SJCRH30 (cell line): ENCODE data around the gene KCNJ4. TPM values are rescaled to one million over a fixed set of nuclear protein-coding genes. Genes with fewer than 3 reads are reported as not detected.

Experiments
- DNase-seq, 2 experiments: peaks; one replicate each; pipeline ENCODE4 v3.0.0-alpha.2; 2015 to 2020
- H3K27ac ChIP-seq: fragments of 250-450 bp; sonication (Bioruptor Pico); 2 replicates; pipeline ENCODE4 v1.5.1; 2020; ENCODE audit warnings: mild to moderate bottlenecking, moderate library complexity
- H3K27me3 ChIP-seq: fragments of 250-450 bp; sonication (Bioruptor Pico); 2 replicates; pipeline ENCODE4 v1.5.1; 2020; ENCODE audit warnings: mild to moderate bottlenecking, moderate library complexity
- H3K36me3 ChIP-seq: fragments of 250-450 bp; sonication (Bioruptor Pico); 2 replicates; pipeline ENCODE4 v1.5.1; 2020; ENCODE audit warnings: mild to moderate bottlenecking, moderate library complexity
- H3K4me1 ChIP-seq: fragments of 250-450 bp; sonication (Bioruptor Pico); 2 replicates; pipeline ENCODE4 v1.5.1; 2020; ENCODE audit warnings: mild to moderate bottlenecking, moderate library complexity
- H3K4me3 ChIP-seq: fragments of 250-450 bp; sonication (Bioruptor Pico); 2 replicates; pipeline ENCODE4 v1.5.1; 2020; ENCODE audit warnings: mild to moderate bottlenecking, moderate library complexity
- H3K9me3 ChIP-seq: fragments of 250-450 bp; sonication (Bioruptor Pico); replicated peaks from 2 replicates; pipeline ENCODE4 v1.5.1; 2020; ENCODE audit warnings: mild to moderate bottlenecking, moderate library complexity
- total RNA-seq: library from RNA; depleted of rRNA; stranded (reverse); fragments of >200 nt; shearing (Covaris generic); gene quantifications from 2 replicates; pipeline ENCODE4 v1.2.3, GENCODE V29; 2014; rRNA removed

The KCNJ4 gene
- total RNA-seq = 0.04 and 0.25 TPM in 2 replicates

DNA sequence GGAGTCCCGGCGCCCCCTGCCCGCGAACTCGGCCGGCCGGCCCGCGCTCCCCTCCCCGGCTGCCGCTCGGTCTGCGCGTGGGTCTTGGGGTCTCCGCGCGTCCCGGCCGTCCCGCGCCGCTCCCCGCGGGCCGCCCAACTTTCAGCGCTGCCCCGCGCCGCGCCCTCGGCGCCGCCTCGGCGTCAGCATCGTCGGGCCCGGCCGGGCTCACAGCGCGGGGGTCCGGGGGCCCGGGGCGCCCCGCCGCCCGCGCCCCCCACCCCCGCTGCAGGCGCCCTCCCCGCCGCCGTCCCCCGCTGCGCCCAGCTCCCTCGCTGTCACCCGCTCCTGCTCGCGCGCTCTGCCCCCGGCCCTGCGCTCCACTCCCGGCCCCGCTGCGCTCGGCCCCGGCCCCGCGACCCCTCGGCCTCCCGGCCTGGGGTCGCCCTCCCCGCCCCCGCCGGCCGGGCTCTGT, at the start of gene KCNJ4:
TSS of gene KCNJ4 (minus strand) at position 124 of the 454 bp plus-strand sequence. CDS start 27,067 bp downstream, outside the sequence.
- H3K36me3 ChIP-seq = no peaks in the 10 kb centered on the region
- no peaks in the 10 kb centered on the region for H3K4me1 ChIP-seq
- peak within 1 kb of the TSS; percentile 65 for H3K4me3 ChIP-seq
- peaks cover 42% of the 10 kb centered on the region for H3K27me3 ChIP-seq
- H3K9me3 ChIP-seq = no peaks in the 10 kb centered on the region
- H3K27ac ChIP-seq = no peak within 1 kb of the TSS
- DNase-seq = no peak

DNA sequence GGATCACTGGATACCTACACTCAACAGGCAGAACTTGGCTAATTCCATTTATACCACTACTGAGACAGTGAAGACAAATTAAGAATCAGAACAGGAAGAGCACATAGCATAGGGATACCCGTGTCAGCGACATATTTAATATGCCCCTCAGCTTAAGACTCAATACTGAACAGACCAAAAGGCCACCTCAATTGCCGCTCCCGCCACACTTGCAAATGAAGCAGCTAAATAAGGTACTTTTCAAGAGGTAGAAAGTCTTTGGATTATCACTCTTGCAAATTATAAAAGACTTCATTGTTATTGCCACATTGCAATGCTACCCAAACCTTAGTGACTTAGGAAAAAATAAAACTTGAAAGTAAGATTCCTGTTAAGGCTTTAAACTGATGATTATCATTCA, 48.0 kb upstream of the KCNJ4 start:
- Histone ChIP-seq H3K9me3 (no peaks in the 10 kb centered on the region), H3K36me3 (peaks cover 67% of the 10 kb centered on the region), H3K4me3 (no peak overlapping the region), H3K27ac (no peak overlapping the region), H3K27me3 (no peaks in the 10 kb centered on the region), H3K4me1 (peaks cover 2% of the 10 kb centered on the region; the same call in 1 of the 2 replicates)
- no peak for DNase-seq

DNA sequence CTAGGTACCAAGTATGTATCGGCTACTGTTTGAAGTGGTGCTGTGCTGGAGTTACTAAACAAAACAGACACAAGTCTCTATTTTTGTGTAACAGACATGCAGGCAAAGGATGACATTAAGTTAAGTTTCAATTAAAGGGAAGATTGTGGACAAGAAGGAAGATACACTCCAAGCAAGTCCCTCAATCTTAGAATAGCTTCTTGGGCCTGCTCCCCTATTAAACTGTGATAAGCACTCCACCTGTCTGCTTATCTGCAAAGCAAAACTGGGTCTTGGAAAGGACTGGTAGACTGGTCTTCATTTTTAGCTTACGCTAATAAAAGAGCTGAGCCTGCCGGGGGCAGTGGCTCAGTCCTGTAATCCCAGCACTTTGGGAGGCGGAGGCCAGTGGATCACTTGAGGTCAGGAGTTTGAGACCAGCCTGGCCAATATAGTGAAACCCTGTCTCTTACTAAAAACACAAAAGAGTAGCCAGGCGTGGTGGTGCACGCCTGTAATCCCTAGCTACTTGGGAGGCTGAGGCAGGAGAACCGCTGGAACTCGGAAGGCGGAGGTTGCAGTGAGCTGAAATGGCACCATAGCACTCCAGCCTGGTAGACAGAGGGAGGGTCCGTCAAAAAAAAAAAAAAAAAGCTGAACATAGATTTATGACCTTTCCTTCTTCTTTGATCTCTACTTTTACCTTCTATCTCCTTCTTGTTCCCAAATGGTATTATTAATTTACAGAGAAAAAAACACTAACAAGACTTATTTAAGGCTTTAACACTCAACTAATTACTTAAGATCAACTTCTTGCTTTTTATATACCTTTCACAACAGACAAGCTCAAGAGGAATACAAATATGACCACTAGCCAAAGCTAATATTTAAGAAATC, 47.0 kb upstream of the KCNJ4 start:
- no peaks in the 10 kb centered on the region for H3K9me3 ChIP-seq
- no peak overlapping the region for H3K4me3 ChIP-seq
- peaks cover 75% of the 10 kb centered on the region for H3K36me3 ChIP-seq
- no peaks in the 10 kb centered on the region for H3K27me3 ChIP-seq
- peaks cover 2% of the 10 kb centered on the region; the same call in 1 of the 2 replicates for H3K4me1 ChIP-seq
- H3K27ac ChIP-seq = no peak overlapping the region
- DNase-seq = no peak

DNA sequence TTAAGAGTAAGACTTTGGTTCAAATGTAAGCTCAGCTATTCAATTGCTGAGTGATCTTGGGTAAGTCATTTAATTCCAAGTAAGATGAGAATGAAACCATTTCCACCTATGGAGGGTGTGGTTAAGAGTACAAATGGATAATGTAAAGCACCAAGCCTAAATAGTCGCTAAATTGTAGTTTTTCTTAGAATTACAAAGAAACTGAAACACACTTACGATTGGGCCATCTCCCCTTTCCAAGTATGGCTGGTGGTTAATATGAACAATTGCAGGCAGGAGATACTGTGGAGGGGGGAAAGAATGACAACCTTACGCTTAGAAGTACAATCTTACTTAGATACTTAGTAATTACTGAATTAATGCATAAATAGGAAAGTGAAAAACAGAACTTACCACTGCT, 42.9 kb upstream of the KCNJ4 start:
- Histone ChIP-seq H3K36me3 (peaks cover 90% of the 10 kb centered on the region), H3K4me3 (no peak overlapping the region), H3K4me1 (no peaks in the 10 kb centered on the region), H3K27me3 (no peaks in the 10 kb centered on the region), H3K9me3 (no peaks in the 10 kb centered on the region), H3K27ac (no peak overlapping the region)
- no peak for DNase-seq

DNA sequence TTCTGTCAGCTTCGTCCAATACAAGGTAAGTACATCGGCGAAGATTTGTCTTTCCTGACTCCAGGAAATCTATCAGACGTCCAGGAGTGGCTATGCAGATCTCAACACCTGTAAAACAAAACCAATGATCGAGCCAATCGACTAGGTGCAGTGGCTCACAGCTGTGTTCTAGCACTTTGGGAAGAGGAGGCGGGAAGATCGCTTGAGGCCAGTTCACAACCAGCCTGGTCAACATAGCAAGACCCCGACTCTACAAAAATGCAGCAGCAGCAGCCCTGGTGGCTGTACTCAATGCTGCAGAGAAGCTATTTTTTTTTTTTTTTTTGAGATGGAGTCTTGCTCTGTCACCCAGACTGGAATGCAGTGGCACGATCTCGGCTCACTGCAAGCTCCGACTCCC, 39.9 kb upstream of the KCNJ4 start:
- Histone ChIP-seq H3K36me3 (peaks cover 94% of the 10 kb centered on the region), H3K27ac (no peak overlapping the region), H3K4me3 (no peak overlapping the region), H3K4me1 (no peaks in the 10 kb centered on the region), H3K27me3 (no peaks in the 10 kb centered on the region), H3K9me3 (no peaks in the 10 kb centered on the region)
- DNase-seq = no peak

DNA sequence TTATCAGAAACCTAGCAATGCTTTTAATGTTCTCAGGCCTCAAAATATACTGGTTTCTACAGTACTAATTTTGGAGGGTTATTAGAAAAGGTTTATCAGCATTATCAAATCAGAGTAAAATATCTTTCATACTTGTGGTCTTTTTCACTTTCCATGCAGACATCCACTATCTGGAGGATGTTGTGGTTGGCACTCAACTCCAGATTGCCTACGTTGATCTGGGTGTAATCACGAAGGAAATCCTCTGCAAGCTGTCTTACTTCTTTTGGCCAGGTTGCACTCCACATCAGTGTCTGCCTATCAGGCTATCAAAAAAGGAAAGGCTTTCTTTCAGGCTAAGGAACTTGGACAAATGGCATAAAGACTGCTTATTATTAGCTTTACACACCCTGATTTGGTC, 39.5 kb upstream of the KCNJ4 start:
- no peaks in the 10 kb centered on the region for H3K9me3 ChIP-seq
- no peaks in the 10 kb centered on the region for H3K4me1 ChIP-seq
- H3K4me3 ChIP-seq = no peak overlapping the region
- no peak overlapping the region for H3K27ac ChIP-seq
- H3K27me3 ChIP-seq = no peaks in the 10 kb centered on the region
- DNase-seq = no peak
- peaks cover 94% of the 10 kb centered on the region for H3K36me3 ChIP-seq

DNA sequence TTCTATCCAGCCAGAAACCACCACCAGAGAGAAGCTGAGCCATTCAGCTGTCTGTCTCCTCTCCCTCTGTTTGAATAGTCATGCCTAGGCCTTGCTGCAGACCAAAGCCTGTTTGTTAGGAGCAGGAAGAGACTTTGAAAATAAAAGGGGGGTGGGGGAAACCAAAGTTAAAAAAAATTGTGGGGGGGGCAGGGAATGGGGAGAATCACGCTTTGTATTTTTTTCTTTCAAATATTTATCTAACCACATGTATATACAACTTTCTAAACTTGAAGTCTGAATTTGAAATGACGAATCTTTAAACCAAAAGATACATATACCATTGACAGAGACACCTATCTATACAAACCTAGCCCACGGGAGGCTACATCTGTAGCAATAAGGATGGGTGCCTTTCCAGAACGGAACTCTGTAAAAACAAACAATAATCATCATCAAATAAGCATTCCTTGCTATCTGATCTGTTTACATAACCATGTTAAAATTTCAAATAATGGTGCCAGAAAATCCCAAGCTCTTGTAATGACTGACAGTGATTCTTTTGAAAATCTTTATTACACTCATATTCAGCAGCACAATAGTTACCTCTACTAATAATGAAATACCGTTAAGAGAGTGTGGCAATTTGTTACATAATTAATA, 36.8 kb upstream of the KCNJ4 start:
- Histone ChIP-seq H3K27ac (no peak overlapping the region), H3K36me3 (peaks cover 95% of the 10 kb centered on the region)

DNA sequence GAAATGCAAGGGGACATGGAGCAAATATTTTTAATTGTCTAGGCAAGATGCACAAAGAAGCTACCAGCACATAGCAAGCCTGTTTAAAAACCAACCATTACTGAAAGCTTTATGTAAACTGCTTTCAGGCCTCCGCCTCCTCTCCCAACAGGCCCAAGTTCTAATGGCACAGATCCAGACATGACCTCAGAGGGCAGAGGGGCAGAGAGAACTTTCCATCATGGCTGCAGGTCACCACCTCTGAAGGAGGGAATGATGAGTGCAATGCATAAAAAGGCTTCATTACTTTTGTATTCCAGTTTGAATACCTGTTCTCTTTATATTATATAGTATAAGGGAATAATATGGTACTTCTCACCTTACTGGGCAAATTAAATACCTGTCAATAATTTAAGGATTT, 35.9 kb upstream of the KCNJ4 start:
- Histone ChIP-seq H3K4me1 (no peaks in the 10 kb centered on the region), H3K27ac (no peak overlapping the region), H3K36me3 (peaks cover 95% of the 10 kb centered on the region), H3K9me3 (no peaks in the 10 kb centered on the region), H3K4me3 (no peak overlapping the region), H3K27me3 (no peaks in the 10 kb centered on the region)
- DNase-seq = peak in 1 of 2 experiments; percentile 17

More for the DNA sequence above, 36.8 kb upstream of the KCNJ4 start:
- Histone ChIP-seq H3K4me1 (no peaks in the 10 kb centered on the region), H3K27me3 (no peaks in the 10 kb centered on the region), H3K9me3 (no peaks in the 10 kb centered on the region), H3K4me3 (no peak overlapping the region)
- no peak for DNase-seq

DNA sequence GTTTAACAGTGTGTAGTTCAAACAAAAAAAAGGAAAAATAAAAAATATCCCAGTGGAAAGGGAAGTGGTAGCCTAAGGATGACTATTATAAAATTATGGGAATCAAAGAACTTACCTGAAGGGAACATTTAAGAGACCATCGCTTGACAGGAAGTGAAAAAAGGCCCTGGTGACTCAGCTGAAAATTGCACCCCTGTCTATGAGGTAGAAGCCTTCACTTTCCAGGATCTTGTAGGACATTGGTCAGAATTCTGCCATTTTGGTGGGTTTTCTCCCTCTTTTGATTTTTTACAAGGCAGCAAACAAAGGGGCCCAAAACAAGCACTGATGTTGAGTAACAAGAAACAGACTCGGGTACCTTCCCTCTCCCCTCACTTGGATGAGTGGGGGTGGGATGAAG, 35.5 kb upstream of the KCNJ4 start:
- Histone ChIP-seq H3K27ac (no peak overlapping the region), H3K9me3 (no peaks in the 10 kb centered on the region), H3K27me3 (no peaks in the 10 kb centered on the region), H3K4me3 (no peak overlapping the region), H3K4me1 (no peaks in the 10 kb centered on the region), H3K36me3 (peaks cover 93% of the 10 kb centered on the region)
- no peak for DNase-seq

DNA sequence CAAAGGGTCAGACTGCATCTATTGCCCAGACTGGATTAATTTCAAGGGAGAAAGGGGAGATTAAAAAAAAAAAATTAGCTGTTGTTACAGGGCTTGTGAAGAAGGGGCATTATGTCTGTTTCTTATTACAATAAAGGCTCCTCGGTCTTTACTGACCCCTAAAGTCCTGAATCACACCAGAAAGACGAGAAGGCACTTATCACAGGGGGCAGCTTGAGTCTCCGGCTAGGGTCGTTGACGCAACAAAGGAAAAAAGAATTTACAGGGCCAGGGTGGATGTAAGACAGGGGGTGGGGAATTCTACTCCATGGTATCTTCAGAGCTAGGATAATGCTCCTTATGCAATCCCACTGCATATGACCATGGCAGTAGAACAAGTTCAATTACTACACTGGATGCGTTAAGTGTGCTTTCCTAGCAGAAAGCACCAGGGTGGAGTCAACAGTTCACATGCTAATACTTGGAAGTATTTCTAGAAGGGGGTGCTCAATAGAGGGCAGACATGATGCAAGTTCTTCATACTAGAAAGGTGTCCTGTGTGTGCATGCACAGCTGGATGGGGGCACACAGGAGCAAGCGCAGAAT, 34.7 kb upstream of the KCNJ4 start:
- Histone ChIP-seq H3K4me1 (no peaks in the 10 kb centered on the region), H3K27ac (no peak overlapping the region), H3K36me3 (peaks cover 93% of the 10 kb centered on the region), H3K27me3 (no peaks in the 10 kb centered on the region), H3K9me3 (no peaks in the 10 kb centered on the region), H3K4me3 (no peak overlapping the region)
- DNase-seq = no peak

DNA sequence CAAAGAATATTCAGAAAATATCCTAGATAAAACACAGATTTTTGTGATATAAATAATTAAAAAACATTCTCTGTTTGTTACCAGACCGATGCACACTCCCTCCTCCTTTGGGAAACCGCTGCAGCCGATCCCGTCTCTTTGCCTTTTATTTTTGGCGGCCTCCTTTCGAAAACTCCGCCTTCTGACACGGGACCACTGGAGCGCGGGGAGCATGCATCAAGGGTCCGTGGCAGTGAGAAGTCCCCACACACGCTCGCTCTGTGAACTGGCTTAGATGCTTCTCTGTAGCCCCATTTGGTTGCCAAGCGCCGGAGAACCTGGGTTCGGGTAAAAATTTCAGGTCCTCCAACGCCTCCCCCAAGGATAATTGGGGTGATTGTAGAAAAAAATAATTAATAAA, 34.1 kb upstream of the KCNJ4 start:
- DNase-seq = no peak
- Histone ChIP-seq H3K27ac (no peak overlapping the region), H3K27me3 (no peaks in the 10 kb centered on the region), H3K4me3 (no peak overlapping the region), H3K4me1 (no peaks in the 10 kb centered on the region), H3K9me3 (no peaks in the 10 kb centered on the region), H3K36me3 (peaks cover 93% of the 10 kb centered on the region)

DNA sequence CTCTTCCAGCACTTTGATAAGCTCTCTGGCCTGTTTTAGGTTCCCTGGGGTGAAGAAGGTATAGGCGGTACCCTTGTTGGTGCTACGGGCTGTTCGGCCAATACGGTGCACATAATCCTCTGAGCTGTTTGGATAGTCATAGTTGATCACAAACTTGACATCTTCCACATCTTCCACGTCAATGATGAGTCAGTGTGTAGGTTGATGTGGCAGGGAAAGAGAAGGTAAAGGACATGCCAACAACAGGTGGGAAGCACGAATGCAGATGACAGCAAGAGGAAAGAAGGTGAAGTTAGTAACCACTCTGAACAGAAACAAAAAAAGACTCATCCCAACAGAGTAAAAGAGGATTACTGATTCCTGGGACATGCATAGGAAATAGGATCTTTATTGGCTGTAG, 32.9 kb upstream of the KCNJ4 start:
- no peak for DNase-seq
- H3K4me1 ChIP-seq = no peaks in the 10 kb centered on the region
- no peaks in the 10 kb centered on the region for H3K27me3 ChIP-seq
- H3K27ac ChIP-seq = no peak overlapping the region
- H3K9me3 ChIP-seq = no peaks in the 10 kb centered on the region
- H3K4me3 ChIP-seq = no peak overlapping the region
- peaks cover 95% of the 10 kb centered on the region for H3K36me3 ChIP-seq

DNA sequence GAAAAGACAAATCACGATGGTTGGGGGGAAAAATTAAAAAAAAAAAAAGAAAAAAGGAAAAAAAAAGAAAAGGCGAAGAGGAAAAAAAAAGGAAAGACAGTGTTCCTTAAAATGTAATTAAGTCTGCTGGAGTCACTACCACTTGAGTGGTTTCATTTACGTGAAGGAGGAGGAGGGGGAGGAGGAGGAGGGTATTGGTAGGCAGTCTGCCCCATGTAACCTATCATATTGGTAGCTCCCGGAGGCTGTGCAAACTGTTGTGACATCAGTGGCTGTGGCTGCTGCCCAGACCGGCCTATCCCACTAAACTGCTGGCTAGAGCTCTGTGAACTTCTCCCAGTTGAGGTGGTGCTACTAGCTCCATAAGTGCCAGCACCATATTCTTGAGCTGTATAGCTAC, 30.8 kb upstream of the KCNJ4 start:
- no peaks in the 10 kb centered on the region for H3K27me3 ChIP-seq
- no peaks in the 10 kb centered on the region for H3K9me3 ChIP-seq
- no peak overlapping the region for H3K27ac ChIP-seq
- H3K36me3 ChIP-seq = peaks cover 95% of the 10 kb centered on the region
- DNase-seq = no peak
- H3K4me3 ChIP-seq = no peak overlapping the region
- H3K4me1 ChIP-seq = no peaks in the 10 kb centered on the region

DNA sequence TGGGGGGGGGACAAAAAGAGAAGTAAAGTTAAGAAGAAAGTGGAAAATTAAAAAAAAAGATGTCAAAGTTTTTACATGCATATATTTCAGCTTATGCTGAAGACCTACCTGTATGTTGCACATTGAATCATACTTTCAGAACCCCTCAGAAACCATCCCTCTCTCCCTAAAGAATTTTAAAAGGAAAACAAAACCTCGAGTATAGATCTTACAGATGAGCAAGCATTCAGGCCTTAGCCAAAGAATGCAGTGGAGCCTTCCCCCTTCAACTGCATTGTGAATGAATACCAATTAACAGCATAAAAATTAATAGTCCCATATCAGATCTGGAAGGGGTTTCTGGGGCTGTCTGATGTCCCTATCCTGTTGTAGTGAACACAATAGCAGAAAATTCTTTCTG, 29.2 kb upstream of the KCNJ4 start:
- Histone ChIP-seq H3K36me3 (peaks cover 81% of the 10 kb centered on the region), H3K4me3 (no peak overlapping the region), H3K4me1 (no peaks in the 10 kb centered on the region), H3K27me3 (no peaks in the 10 kb centered on the region), H3K9me3 (no peaks in the 10 kb centered on the region), H3K27ac (no peak overlapping the region)
- DNase-seq = no peak

DNA sequence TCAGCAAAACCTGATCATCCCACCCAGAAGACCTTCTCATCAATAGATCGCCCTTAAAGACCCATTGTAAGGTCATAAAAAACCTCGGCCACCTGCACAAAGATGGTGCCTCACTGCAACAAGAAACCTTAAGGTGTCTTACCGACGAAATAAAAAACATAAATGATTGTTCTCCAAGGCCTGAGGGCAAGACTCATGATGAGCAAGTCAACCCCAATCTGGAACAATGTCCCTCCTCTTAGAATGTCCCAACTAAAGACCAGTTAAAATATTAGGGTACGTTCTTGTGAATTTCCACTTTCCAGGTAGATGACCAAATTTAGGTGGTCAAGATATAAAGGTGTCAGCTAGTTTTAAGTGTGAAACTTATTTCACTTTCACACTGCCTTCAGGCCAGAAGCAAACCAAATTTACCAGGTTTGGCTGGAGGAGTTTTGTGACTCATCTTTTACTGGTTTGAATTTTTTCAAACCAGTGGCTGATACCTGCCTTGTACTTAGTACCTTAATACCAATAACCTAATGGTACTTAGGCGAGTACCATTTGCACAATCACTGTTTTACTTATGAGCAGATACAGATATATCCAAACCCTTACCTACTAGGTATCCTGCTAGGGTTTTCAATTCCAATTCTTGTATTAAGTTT, 27.8 kb upstream of the KCNJ4 start:
- no peaks in the 10 kb centered on the region for H3K27me3 ChIP-seq
- no peak overlapping the region for H3K27ac ChIP-seq
- H3K9me3 ChIP-seq = no peaks in the 10 kb centered on the region
- H3K4me1 ChIP-seq = no peaks in the 10 kb centered on the region
- H3K36me3 ChIP-seq = peaks cover 67% of the 10 kb centered on the region
- no peak for DNase-seq
- H3K4me3 ChIP-seq = no peak overlapping the region
